CD4-positive, alpha-beta T cell treated with Interferon gamma for 1 hour (primary cell): ENCODE measurements around the gene APOB.

Experiments
- DNase-seq: peaks from one replicate; pipeline ENCODE4 v3.0.0-alpha.2; 2020

The APOB gene

GRCh38 chr2:21002814-21003192 lies 41.1 kb downstream of the APOB start:
- no peak for DNase-seq

- DNase-seq, result no peak
Measured at GRCh38 chr2:21001988-21002813, 41.7 kb downstream of the APOB start.

- DNase-seq, result no peak
Measured at GRCh38 chr2:21001225-21001946, 42.5 kb downstream of the APOB start.

GRCh38 chr2:20999906-21000645 lies 43.8 kb downstream of the APOB start:
- no peak for DNase-seq

GRCh38 chr2:20998972-20999905 lies 44.6 kb downstream of the APOB start:
- no peak for DNase-seq

- no peak for DNase-seq
Measured at GRCh38 chr2:20997953-20998722, 45.7 kb downstream of the APOB start.

GRCh38 chr2:20994130-20994529 lies 49.7 kb downstream of the APOB start:
- no peak for DNase-seq

- DNase-seq, result no peak
Measured at GRCh38 chr2:20992201-20992711, 51.6 kb downstream of the APOB start.

GRCh38 chr2:20990442-20991430 lies 53.1 kb downstream of the APOB start:
- no peak for DNase-seq

- no peak for DNase-seq
Measured at GRCh38 chr2:20989404-20989803, 54.5 kb downstream of the APOB start.

GRCh38 chr2:20988905-20989304 lies 55.0 kb downstream of the APOB start:
- no peak for DNase-seq

GRCh38 chr2:20986024-20986939 lies 57.6 kb downstream of the APOB start:
- DNase-seq, result no peak

- DNase-seq, result no peak
Measured at GRCh38 chr2:20985062-20985461, 58.8 kb downstream of the APOB start.

- DNase-seq, result no peak
Measured at GRCh38 chr2:20984408-20984807, 59.5 kb downstream of the APOB start.

- no peak for DNase-seq
Measured at GRCh38 chr2:20983844-20984243, 60.0 kb downstream of the APOB start.

- DNase-seq, result no peak
Measured at GRCh38 chr2:20982861-20983260, 61.0 kb downstream of the APOB start.

GRCh38 chr2:20977520-20978180 lies 66.2 kb downstream of the APOB start:
- no peak for DNase-seq

GRCh38 chr2:20976527-20976926 lies 67.3 kb downstream of the APOB start:
- DNase-seq, result no peak
